Stimulated activated naive CD8-positive, alpha-beta T cell treated with anti-CD3 and anti-CD28 coated beads, Interleukin-15, Interleukin-2, amounts not matched to agents 100 U/mL and 50 U/mL, for 24 hours (primary cell): ENCODE data around the gene COL1A1.

Experiments used
- ATAC-seq: fragments of 150-1000 bp; cut with Tn5 transposase; one replicate; pipeline ENCODE4 v1.10.0; 2021
- DNase-seq: peaks from one replicate; pipeline ENCODE4 v3.0.0; 2021

COL1A1 gene

GRCh38 chr17:50186661-50187393 is 14.6 kb downstream of the COL1A1 start:
- ATAC-seq (no peak), DNase-seq (no peak)

GRCh38 chr17:50185631-50186471 is 15.6 kb downstream of the COL1A1 start:
- DNase-seq = no peak
- ATAC-seq = no peak

- DNase-seq = no peak
- no peak for ATAC-seq
Observed at GRCh38 chr17:50184611-50185398, 16.6 kb downstream of the COL1A1 start.

- DNase-seq (no peak), ATAC-seq (no peak)
Observed at GRCh38 chr17:50184064-50184463, 17.4 kb downstream of the COL1A1 start.

GRCh38 chr17:50183421-50183994 is 17.9 kb downstream of the COL1A1 start:
- ATAC-seq = no peak
- no peak for DNase-seq

- DNase-seq (no peak), ATAC-seq (no peak)
Observed at GRCh38 chr17:50182783-50183420, 18.5 kb downstream of the COL1A1 start.

GRCh38 chr17:50181591-50182560 is 19.6 kb downstream of the COL1A1 start:
- DNase-seq (no peak), ATAC-seq (no peak)

- no peak for ATAC-seq
- DNase-seq = no peak
Observed at GRCh38 chr17:50181144-50181543, 20.3 kb downstream of the COL1A1 start.

GRCh38 chr17:50180620-50181019 is 20.8 kb downstream of the COL1A1 start:
- DNase-seq (no peak), ATAC-seq (no peak)

GRCh38 chr17:50180111-50180510 is 21.3 kb downstream of the COL1A1 start:
- ATAC-seq (no peak), DNase-seq (no peak)

- ATAC-seq (peak; percentile 90), DNase-seq (peak; percentile 62)
Observed at GRCh38 chr17:50177983-50178834, 23.2 kb downstream of the COL1A1 start.

- ATAC-seq (no peak), DNase-seq (no peak)
Observed at GRCh38 chr17:50177476-50177875, 24.0 kb downstream of the COL1A1 start.

- ATAC-seq (no peak), DNase-seq (no peak)
Observed at GRCh38 chr17:50176559-50177357, 24.7 kb downstream of the COL1A1 start.

- no peak for DNase-seq
- ATAC-seq = no peak
Observed at GRCh38 chr17:50175035-50175807, 26.2 kb downstream of the COL1A1 start.

GRCh38 chr17:50174444-50174843 is 27.0 kb downstream of the COL1A1 start:
- DNase-seq = no peak

GRCh38 chr17:50173335-50173941 is 28.0 kb downstream of the COL1A1 start:
- ATAC-seq (no peak), DNase-seq (no peak)

More at GRCh38 chr17:50174444-50174843, 27.0 kb downstream of the COL1A1 start:
- ATAC-seq = no peak

- DNase-seq = no peak
- ATAC-seq = no peak
Observed at GRCh38 chr17:50172936-50173334, 28.5 kb downstream of the COL1A1 start.
